Measurements from ENCODE around the gene SCG2. TPM values are rescaled to one million over a fixed set of nuclear protein-coding genes. Genes with fewer than 3 reads are reported as not detected.

Gene SCG2
- 0.19 TPM for total RNA-seq
- long read RNA-seq, result 0 reads

DNA sequence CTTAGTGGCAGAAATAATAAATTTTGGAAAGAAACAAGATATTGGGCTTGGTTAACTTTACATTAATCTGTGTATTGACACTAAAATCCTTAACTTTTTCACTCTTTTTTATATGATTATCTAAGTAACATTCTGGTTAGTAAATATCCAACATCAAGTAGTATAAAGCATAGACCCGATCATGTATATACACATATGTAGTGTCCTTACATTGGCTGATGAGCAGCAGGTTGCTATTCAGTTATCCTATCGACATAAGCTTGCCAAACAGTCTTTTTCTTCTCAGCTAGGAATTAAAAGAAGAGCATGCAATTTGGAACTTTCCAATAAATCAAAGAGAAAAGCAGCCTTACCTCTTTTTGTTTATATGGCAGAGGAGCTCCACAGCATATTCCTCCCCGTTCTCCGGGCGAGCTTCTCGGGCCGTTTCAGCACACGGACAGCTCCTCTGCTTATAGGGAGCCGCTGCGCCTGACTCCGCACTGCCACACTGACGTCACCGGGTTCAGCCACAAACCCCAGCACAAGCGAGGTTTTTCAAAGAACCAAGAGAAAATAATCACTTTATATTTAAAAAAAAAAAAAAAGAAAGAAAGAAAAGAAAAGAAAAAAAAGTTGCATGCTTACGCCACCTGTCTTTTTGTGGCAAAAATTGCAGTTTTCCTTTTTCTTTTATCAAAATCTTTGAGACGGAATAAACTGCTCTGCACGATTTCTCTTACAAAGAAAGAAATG, at the start of gene SCG2:
Gene SCG2 (minus strand): TSS at position 430 of the 735 bp plus-strand sequence. CDS start 3,079 bp downstream, outside the sequence.
- DNase-seq (ENCODE audit: low spot score), result no peak

- DNase-seq (ENCODE audit: low spot score), result no peak
Observed at GRCh38 chr2:223649554-223650533, 47.7 kb upstream of the SCG2 start.

DNA sequence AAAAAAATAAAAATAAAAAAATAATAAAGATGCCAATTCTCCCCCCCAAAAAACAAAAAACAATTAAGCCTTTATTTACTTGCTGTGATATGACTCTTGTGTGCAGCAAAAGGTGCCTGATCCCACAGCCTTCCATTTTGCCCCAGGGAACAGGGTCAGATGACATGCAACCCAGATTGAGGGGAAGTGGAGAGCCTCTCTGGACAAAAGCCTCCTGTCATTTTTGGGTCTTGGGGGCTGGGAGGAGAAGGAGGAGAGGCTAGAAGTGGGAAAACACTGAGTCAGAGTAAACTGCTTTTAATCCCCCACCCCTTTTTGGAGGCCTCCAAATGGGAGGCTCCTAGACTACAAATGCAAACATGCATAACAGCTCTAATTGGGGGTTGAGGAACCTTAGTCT, 46.6 kb upstream of the SCG2 start:
- DNase-seq (ENCODE audit: low spot score), result no peak

DNA sequence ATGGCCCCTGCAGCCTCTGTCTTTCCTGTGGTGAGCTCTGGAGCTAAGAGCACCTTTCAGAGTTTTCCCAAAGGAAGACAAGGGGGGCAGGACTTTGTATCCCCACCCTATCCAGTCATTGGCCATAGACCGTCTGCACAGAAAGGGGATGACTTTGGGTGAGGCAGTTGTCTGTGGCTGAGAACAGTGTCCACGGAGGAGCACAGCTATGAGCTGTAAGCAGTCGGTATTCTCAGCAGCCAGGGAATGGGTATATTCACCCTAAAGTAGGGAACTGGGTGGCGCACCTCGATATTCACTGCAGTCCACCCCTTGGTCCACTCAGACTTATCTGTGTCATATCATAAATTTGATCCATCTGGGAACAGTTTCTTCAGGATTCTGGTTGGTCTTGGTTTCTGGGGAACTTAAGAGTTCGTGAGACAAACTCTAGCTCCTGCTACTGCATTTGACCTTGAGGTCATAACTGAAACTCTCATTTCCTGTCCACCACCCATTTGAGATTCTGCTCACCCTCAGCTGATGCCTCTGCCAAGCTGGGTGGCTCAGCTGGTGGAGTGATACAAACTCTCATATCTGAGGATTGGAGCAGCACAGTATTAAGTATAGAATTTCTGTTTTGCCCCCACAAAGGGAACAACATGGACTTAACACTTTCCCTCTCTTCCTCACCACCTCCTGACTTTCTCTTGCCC, 45.2 kb upstream of the SCG2 start:
- DNase-seq (ENCODE audit: low spot score), result no peak

DNA sequence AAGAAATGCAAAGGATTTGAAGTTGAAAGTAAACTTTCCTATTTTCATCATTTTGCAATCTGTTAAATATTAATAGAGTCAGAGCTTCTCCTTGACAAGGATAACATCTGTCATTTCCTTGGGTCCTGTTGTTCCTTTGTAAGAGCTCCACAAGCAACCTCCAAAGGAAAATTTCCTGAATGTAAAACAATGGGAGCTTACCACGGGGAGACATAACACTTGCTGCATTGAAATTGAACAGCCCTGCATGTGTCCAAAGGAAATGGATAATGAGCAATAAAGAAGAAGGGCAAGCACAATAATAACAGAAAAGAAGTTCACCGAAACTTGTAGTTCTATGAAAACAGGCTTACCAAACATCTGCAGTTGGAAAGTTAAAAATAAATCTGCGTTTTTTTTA, 42.0 kb upstream of the SCG2 start:
- DNase-seq (ENCODE audit: low spot score), result no peak

DNA sequence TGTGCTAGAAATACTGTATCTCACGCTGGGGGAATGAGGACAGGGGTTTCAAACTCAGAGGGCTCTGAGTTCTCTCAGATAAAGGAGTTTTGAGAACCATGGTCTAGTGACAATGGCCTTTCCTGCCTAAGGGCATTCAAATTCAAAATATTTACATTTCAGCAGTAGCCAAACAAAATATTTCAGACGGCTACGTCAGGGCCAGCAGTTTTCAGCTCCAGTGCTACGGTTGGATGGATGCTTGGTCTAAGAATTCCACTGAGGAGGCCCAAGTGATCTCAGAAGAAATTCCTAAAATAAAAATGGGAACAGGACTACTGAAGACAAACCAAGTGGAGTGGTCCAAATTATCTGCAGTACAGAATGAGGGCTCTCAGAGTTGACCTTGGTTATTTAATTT, 41.1 kb upstream of the SCG2 start:
- DNase-seq (ENCODE audit: low spot score), result no peak

DNA sequence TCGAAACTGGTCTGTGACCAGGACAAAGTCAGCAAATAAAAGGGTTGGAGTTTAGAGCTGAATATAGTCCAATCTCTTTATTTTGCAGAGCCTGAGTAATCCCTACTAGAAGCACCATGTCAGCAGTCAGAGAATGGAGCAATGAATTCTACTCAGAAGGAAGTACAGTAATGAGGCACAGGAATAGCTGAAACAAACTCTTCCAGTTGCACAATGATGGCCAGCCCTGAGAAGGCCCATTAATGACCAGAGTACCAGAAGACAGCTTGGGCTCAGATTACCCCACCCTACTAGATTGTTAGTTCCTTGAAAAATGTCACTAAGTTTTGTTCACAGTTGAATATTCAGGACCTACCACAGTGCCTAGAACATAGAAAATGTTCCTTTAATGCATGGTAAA, 40.3 kb upstream of the SCG2 start:
- no peak for DNase-seq (ENCODE audit: low spot score)

DNA sequence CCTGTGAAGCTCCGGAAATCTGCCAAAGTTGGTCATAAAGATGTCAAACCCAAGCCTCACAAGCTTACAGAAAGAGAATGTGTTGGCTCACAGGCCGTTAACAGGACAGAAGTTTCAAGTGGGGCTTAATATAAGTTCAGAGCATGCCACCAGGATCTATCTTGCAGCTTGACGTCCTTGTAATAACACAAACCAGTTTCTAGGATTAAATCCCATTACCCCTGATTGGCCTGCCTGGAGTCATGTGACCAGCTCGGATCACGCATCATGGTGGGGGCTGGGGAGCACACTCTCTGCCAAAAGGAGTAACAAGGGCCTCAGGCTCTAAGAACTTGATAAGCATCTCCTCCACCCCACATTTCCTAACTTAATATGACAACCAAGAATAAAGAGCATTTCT, 38.9 kb upstream of the SCG2 start:
- DNase-seq (ENCODE audit: low spot score), result no peak

DNA sequence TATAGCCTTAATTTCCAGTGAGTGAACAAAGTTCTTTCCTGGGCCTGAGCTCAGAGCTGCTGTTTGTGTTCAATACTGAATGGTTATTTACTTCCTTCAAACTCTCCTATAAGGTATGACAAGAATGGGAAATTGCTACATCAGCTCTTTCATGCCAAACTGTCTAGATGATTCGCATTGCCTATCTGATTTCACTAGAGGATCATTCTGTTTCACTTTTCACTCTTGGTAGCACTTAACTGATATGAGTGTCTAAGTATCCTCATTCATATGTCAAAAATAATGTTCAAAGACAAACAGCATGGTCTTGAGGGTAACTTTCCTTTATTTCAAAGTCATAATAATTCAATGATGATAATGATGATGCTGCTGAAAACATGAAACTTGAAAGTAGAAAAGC, 32.9 kb upstream of the SCG2 start:
- DNase-seq (ENCODE audit: low spot score), result no peak

DNA sequence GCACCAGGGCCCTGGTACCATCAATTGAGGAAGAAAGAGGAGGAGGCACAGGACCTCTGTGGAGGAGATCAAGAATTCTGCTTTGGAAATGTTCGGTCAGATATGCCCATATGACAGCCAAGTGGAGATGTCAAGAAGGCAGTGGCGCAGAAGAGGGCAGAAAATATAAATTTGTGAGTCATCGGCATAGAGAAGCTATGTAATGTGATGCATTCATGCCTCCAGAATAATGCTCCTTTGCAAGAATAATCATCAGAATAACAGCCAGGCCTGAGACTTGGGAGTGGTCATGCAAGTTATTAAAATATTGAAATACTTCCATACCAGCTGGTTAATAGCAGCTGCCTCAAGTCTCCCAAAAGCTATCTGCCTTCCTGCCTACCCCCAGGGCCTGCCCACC, 32.1 kb upstream of the SCG2 start:
- no peak for DNase-seq (ENCODE audit: low spot score)

DNA sequence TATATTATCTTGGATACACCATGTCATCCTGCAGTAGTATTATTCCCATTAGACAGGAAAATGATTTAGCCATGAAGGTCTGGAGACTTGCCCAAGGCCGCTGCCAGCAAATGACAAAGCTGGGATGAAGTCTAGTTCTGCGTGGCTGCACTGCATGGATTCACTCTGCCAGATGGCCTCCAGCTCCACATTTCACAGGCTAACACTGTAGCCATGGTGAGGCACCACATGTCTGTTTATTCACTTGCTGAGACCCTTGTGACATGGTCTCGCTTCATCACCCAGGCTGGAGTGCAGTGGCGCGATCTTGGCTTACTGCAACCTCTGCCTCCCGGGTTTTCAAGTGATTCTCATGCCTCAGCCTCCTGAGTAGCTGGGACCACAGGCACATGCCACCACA, 31.5 kb upstream of the SCG2 start:
- DNase-seq (ENCODE audit: low spot score), result no peak

DNA sequence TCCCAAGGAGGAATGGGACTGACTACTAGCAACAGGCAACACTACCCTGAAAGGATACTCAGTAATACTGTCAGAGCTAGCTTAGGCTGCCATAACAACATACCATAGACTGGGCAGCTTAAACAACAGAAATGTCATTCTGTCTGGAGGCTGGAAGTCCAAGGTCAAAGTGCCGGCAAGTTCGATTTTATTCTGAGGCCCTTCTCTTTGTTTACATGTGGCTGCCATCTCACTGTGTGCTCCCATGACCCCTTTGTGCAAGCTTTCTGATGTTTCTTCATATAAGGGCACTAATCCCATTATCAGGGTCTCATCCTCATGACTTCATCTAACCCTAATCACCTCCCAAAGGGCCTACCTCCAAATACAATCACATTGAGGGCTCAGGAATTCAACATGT, 30.7 kb upstream of the SCG2 start:
- no peak for DNase-seq (ENCODE audit: low spot score)

DNA sequence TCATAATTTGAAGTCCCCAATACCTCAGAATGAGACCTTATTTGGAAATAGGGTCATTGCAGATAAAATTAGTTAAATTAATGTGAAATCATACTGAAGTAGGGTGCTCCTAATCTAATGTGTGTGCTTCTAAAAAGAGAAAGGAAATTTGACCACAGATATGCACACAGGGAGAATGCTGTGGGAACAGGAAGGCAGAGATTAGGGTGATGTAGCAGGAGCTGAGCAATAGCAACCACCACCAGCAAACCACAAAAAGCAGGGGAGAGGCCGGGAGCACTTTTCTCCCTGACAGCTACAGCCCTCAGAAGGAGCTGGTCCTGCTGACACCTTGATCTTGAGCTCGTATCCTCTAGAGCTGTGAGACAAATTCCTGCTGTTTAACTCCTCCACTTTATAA, 24.6 kb upstream of the SCG2 start:
- no peak for DNase-seq (ENCODE audit: low spot score)

DNA sequence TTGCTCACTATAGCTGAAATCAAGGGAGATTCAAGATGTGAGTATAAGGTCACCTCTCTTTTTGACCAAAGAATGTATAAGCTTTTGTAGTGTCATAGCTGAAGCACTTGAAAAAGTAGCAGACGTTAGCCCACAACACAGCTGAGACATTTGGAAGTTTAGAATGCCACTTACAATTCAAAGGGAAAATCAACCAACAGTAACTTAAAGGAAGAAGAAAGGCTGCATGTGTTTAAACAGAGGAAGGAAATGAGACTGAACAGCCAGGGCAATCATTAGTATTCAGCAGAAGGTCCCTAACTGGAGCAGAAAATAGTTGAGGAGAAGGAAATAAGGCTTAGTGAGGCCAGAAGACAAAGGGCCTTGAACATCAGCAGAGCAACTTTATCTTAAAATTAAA, 23.5 kb upstream of the SCG2 start:
- no peak for DNase-seq (ENCODE audit: low spot score)

- no peak for DNase-seq (ENCODE audit: low spot score)
Observed at GRCh38 chr2:223621901-223622300, 19.7 kb upstream of the SCG2 start.

DNA sequence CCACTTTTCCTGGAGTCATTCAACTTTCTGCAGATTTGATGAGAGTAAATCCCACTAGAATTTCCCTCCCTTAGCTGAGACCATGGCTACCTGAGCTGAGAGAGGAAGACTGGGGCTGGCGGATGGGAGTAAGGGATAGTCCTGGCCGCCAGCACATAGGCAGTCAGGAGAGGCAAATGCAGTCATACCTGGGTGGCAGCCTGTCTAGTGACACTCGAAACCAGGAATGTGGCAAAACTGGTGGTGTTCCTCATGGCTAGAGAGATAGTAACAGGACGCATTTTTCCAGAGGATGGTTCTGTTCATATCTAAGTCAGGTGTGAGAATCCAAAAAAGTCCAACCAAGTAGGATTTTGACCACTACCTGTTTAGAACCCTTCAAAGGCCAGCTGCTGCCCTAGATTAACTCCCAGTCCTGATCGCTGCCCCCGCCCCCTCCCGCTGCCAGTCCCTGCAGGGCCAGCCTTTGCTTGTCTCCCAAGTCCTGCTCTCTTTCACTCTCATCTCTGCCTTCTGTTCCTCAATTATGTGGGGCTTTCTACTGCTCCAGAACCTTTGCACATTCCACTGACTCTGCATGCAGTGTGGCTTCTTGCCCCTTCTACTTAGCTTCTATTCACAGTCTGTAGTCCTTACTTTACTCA, 17.4 kb upstream of the SCG2 start:
- DNase-seq (ENCODE audit: low spot score), result no peak

DNA sequence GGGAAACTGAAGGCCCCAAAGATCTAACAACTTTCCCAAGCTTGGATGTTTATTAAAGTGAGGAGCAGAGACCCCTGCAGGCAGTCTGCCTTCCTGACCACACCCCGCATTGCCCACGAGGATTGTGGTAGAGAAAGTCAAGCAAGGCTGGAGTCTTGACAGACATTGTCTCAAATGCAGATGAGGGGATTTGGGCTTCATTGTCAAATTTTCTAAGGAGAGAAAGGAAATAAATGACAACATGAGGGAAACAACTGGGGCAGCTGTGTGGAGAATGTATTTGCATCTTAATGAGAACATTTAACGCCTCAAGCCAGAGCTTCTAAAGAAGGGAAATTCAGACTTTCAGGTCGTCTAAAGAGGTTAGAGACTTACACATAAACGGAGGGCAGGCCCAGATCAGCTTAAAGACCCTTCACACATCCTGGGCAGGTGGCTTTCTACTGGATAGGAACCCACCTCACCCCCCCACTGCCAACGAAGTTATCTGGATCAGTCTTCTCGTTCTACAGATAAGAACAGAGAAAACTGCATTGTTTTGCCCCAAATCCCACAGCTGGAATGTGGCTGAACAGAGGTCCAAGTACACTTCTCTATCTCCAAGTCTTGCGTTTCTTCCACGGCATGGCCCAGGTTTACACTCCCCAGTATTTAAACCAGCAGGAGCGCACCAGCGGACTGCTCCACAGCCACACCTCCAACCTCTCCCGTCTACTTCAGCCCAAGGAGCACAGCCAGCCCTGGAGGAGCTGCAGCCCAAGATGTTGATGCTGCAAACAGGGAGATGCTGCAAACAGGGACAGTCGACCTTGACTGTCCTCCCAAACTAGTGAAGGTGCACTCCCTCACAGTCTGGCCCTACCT, 16.2 kb upstream of the SCG2 start:
- no peak for DNase-seq (ENCODE audit: low spot score)

DNA sequence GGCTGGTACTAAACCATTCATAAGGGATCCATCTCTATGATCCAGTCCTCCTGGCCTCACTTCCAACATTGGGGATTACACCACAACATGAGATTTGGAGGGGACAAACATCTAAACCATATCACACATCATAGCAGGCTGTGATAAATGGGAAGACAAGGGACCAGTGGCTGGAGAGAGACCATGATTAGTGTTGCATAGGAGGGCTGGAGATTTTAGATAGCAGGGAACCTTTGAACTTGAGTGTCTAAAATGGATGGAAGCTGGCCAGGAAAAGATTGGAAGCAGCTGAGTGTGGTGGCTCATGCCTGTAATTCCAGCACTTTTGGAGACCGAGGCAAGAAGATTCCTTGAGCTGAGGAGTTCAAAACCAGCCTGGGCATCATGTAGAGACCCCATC, 12.4 kb upstream of the SCG2 start:
- DNase-seq (ENCODE audit: low spot score), result no peak

- DNase-seq (ENCODE audit: low spot score), result no peak
Observed at GRCh38 chr2:223613017-223613950, 11.1 kb upstream of the SCG2 start.
